Neural cell (in vitro differentiated cells): ENCODE measurements around the gene ADGRB2. TPM values are rescaled to one million over a fixed set of nuclear protein-coding genes. Genes with fewer than 3 reads are reported as not detected.

Experiments used
- H2AFZ ChIP-seq: fragments of 200-600, 300-800 bp; sonication (generic), shearing (Covaris generic); 2 replicates; pipeline ENCODE4 v1.6.0; 2014; ENCODE audit warnings: low read depth, mild to moderate bottlenecking, antibody characterized with exemption, low read length, moderate library complexity
- H3F3A ChIP-seq: fragments of 200-600 bp; shearing (Covaris generic); 2 replicates; pipeline ENCODE4 v1.6.1; 2016; ENCODE audit warnings: mild to moderate bottlenecking, moderate library complexity, mixed read lengths, antibody characterized with exemption, low read length; ENCODE audit not compliant: insufficient read depth, poor library complexity, severe bottlenecking
- H3K27ac ChIP-seq: fragments of 200-600, 300-800 bp; sonication (generic), shearing (Covaris generic); 2 replicates; pipeline ENCODE4 v1.5.1; 2014; ENCODE audit warnings: mild to moderate bottlenecking, low read length, moderate library complexity
- H3K27me3 ChIP-seq: fragments of 300-800, 200-600 bp; sonication (generic), shearing (Covaris generic); 2 replicates; pipeline ENCODE4 v1.6.0; 2014; ENCODE audit warnings: mild to moderate bottlenecking, low read depth, low read length, moderate library complexity; ENCODE audit not compliant: insufficient read depth
- H3K36me3 ChIP-seq: fragments of 300-800, 200-600 bp; sonication (generic), shearing (Covaris generic); 2 replicates; pipeline ENCODE4 v1.5.1; 2014; ENCODE audit warnings: mild to moderate bottlenecking, antibody characterized with exemption, low read length, moderate library complexity; ENCODE audit not compliant: insufficient read depth
- H3K4me2 ChIP-seq: fragments of 300-800, 200-600 bp; sonication (generic), shearing (Covaris generic); 2 replicates; pipeline ENCODE4 v1.6.0; 2014; ENCODE audit warnings: mild to moderate bottlenecking, low read length
- H3K4me3 ChIP-seq: fragments of 300-800, 200-600 bp; sonication (generic), shearing (Covaris generic); 2 replicates; pipeline ENCODE4 v1.5.1; 2014; ENCODE audit warnings: mild to moderate bottlenecking, low read length, moderate library complexity
- H3K79me2 ChIP-seq: fragments of 200-600 bp; shearing (Covaris generic); replicated peaks from 2 replicates; pipeline ENCODE4 v1.6.0; 2014; ENCODE audit warnings: mild to moderate bottlenecking, low read length, moderate library complexity; ENCODE audit not compliant: insufficient read depth
- H3K9ac ChIP-seq: fragments of 300-800, 200-600 bp; sonication (generic), shearing (Covaris generic); 2 replicates; pipeline ENCODE4 v1.6.1; 2016; ENCODE audit warnings: mild to moderate bottlenecking, low read length, mixed read lengths
- H3K9me2 ChIP-seq: fragments of 200-600 bp; shearing (Covaris generic); 2 replicates; pipeline ENCODE4 v1.6.1; 2016; ENCODE audit warnings: mild to moderate bottlenecking, low read length, mixed read lengths; ENCODE audit not compliant: insufficient read depth
- H3K9me3 ChIP-seq: fragments of 200-600, 300-800 bp; sonication (generic), shearing (Covaris generic); 2 replicates; pipeline ENCODE4 v1.6.1; 2016; ENCODE audit warnings: mild to moderate bottlenecking, mixed run types, low read length, moderate library complexity, mixed read lengths
- H4K20me1 ChIP-seq: fragments of 200-600 bp; shearing (Covaris generic); 2 replicates; pipeline ENCODE4 v1.6.1; 2016; ENCODE audit warnings: mild to moderate bottlenecking, mixed run types; ENCODE audit not compliant: insufficient read depth
- CTCF ChIP-seq: fragments of 450-650 bp; IDR thresholded peaks from 2 replicates; pipeline ENCODE4 v1.5.1; 2014; ENCODE audit warnings: antibody characterized with exemption, mild to moderate bottlenecking, moderate library complexity; ENCODE audit not compliant: poor library complexity, severe bottlenecking
- EP300 ChIP-seq: fragments of 450-650 bp; conservative IDR thresholded peaks from 2 replicates; pipeline ENCODE4 v1.6.1; 2014; ENCODE audit warnings: antibody characterized with exemption, mild to moderate bottlenecking, moderate library complexity; ENCODE audit not compliant: poor library complexity, severe bottlenecking
- EZH2 ChIP-seq: fragments of 200-600, 300-800 bp; shearing (Covaris generic), sonication (generic); IDR thresholded peaks from 2 replicates; pipeline ENCODE4 v1.6.1; 2014; ENCODE audit warnings: antibody characterized with exemption, low read length, borderline replicate concordance, mild to moderate bottlenecking; ENCODE audit not compliant: insufficient read depth, poor library complexity, severe bottlenecking
- MXI1 ChIP-seq: fragments of 450-650 bp; conservative IDR thresholded peaks from 2 replicates; pipeline ENCODE4 v1.6.1; 2014; ENCODE audit warnings: antibody characterized with exemption, mild to moderate bottlenecking; ENCODE audit not compliant: poor library complexity, severe bottlenecking
- POLR2AphosphoS5 ChIP-seq: IDR thresholded peaks from 2 replicates; pipeline ENCODE4 v1.6.1; 2012
- RAD21 ChIP-seq: fragments of 450-650 bp; conservative IDR thresholded peaks from 2 replicates; pipeline ENCODE4 v1.6.1; 2014; ENCODE audit warnings: antibody characterized with exemption, mild to moderate bottlenecking, moderate library complexity
- REST ChIP-seq: IDR thresholded peaks from 2 replicates; pipeline ENCODE4 v1.6.1; 2012; ENCODE audit warnings: borderline replicate concordance
- SMC3 ChIP-seq: fragments of 450-650 bp; conservative IDR thresholded peaks from 2 replicates; pipeline ENCODE4 v1.6.1; 2014; ENCODE audit warnings: antibody characterized with exemption, mild to moderate bottlenecking, moderate library complexity; ENCODE audit not compliant: poor library complexity
- TAF1 ChIP-seq: IDR thresholded peaks from 2 replicates; pipeline ENCODE4 v1.6.1; 2012; ENCODE audit warnings: low read depth
- polyA plus RNA-seq: library from polyadenylated mRNA; depleted of rRNA; stranded (reverse); fragments of >200 nt; gene quantifications from 2 replicates; pipeline ENCODE4 v1.2.3, GENCODE V29; 2014

The ADGRB2 gene
- polyA plus RNA-seq, 1 donor from 2014 or later, result 45.0 TPM

GRCh38 chr1:31679676-31680230 is 84.4 kb downstream of the ADGRB2 start:
- Histone ChIP-seq H3K27ac (no peak overlapping the region), H3F3A (no peaks in the 10 kb centered on the region), H3K9ac (no peak overlapping the region), H3K4me3 (no peak overlapping the region), H3K9me2 (no peaks in the 10 kb centered on the region), H3K4me2 (no peak overlapping the region), H3K9me3 (no peaks in the 10 kb centered on the region), H3K79me2 (no peaks in the 10 kb centered on the region), H2AFZ (no peak overlapping the region), H4K20me1 (no peaks in the 10 kb centered on the region), H3K27me3 (no peaks in the 10 kb centered on the region), H3K36me3 (no peaks in the 10 kb centered on the region)
- TF ChIP-seq EP300 (no peak), MXI1 (no peak), POLR2AphosphoS5 (no peak), CTCF (no peak)

GRCh38 chr1:31679091-31679490 is 85.0 kb downstream of the ADGRB2 start:
- no peaks in the 10 kb centered on the region for H3K36me3 ChIP-seq
- H2AFZ ChIP-seq, result no peak overlapping the region
- H3K9me3 ChIP-seq, result no peaks in the 10 kb centered on the region
- no peak overlapping the region for H3K4me3 ChIP-seq
- H3K27ac ChIP-seq, result no peak overlapping the region
- no peak overlapping the region for H3K9ac ChIP-seq
- no peaks in the 10 kb centered on the region for H3K9me2 ChIP-seq
- TF ChIP-seq RAD21, result no peak
- TF ChIP-seq POLR2AphosphoS5, result no peak
- TF ChIP-seq TAF1, result no peak
- TF ChIP-seq MXI1, result no peak
- TF ChIP-seq SMC3, result no peak
- no peak for TF ChIP-seq REST
- TF ChIP-seq CTCF, result no peak
- no peak for TF ChIP-seq EZH2
- no peak for TF ChIP-seq EP300
- no peak overlapping the region for H3K4me2 ChIP-seq
- H3F3A ChIP-seq, result no peaks in the 10 kb centered on the region
- H4K20me1 ChIP-seq, result no peaks in the 10 kb centered on the region
- no peaks in the 10 kb centered on the region for H3K79me2 ChIP-seq
- H3K27me3 ChIP-seq, result no peaks in the 10 kb centered on the region
